B cell (primary cell): ENCODE results near the gene SMARCAD1.

ENCODE experiments used
- EZH2 ChIP-seq: IDR thresholded peaks from 2 replicates; pipeline ENCODE4 v1.6.1; 2012; ENCODE audit warnings: borderline replicate concordance, low read depth, mild to moderate bottlenecking, moderate library complexity, low read length; ENCODE audit not compliant: insufficient read depth, poor library complexity, severe bottlenecking
- TF ChIP-seq, protein P1 (sequence below): fragments of 200-600 bp; IDR thresholded peaks from one replicate; pipeline ENCODE4 v1.8.0; 2022; ENCODE audit warnings: antibody characterized with exemption, mild to moderate bottlenecking

GRCh38 chr4:94225449-94225848 is 17.8 kb downstream of the SMARCAD1 start:
- TF ChIP-seq, protein P1, sequence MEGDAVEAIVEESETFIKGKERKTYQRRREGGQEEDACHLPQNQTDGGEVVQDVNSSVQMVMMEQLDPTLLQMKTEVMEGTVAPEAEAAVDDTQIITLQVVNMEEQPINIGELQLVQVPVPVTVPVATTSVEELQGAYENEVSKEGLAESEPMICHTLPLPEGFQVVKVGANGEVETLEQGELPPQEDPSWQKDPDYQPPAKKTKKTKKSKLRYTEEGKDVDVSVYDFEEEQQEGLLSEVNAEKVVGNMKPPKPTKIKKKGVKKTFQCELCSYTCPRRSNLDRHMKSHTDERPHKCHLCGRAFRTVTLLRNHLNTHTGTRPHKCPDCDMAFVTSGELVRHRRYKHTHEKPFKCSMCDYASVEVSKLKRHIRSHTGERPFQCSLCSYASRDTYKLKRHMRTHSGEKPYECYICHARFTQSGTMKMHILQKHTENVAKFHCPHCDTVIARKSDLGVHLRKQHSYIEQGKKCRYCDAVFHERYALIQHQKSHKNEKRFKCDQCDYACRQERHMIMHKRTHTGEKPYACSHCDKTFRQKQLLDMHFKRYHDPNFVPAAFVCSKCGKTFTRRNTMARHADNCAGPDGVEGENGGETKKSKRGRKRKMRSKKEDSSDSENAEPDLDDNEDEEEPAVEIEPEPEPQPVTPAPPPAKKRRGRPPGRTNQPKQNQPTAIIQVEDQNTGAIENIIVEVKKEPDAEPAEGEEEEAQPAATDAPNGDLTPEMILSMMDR = no peak
- TF ChIP-seq EZH2 = no peak
